ENCODE measurements around the gene LRRC37A3. TPM values are rescaled to one million over a fixed set of nuclear protein-coding genes. Genes with fewer than 3 reads are reported as not detected.

LRRC37A3 gene
- total RNA-seq, 4 donors from 2014 or later = 1.7 to 8.1 (median 3.9) TPM

- no peak for ATAC-seq
- Histone ChIP-seq H3K4me3 (no peak overlapping the region), H3K36me3 (no peaks in the 10 kb centered on the region), H3K27ac (no peak overlapping the region), H3K9me3 (no peaks in the 10 kb centered on the region), H3K27me3 (no peaks in the 10 kb centered on the region), H3K4me1 (no peaks in the 10 kb centered on the region)
- TF ChIP-seq CTCF (IDR thresholded peaks at IDR 0.05) = no peak
- TF ChIP-seq EP300 (IDR thresholded peaks at IDR 0.05) = no peak
- no peak for TF ChIP-seq POLR2AphosphoS5 (IDR thresholded peaks at IDR 0.05)
- TF ChIP-seq POLR2A (IDR thresholded peaks at IDR 0.05) = no peak
- 100% methylated on average over 1 of the region's 1 CpG; no CpG with 5 or more reads in 1 of the 2 donors for WGBS, 2 donors (ENCODE audit: low coverage in 1 of 2)
Observed at GRCh38 chr17:64951877-64952276, 32.6 kb upstream of the LRRC37A3 start.

- Histone ChIP-seq H3K27me3 (no peaks in the 10 kb centered on the region), H3K27ac (no peak overlapping the region), H3K4me1 (no peaks in the 10 kb centered on the region), H3K4me3 (no peak overlapping the region), H3K36me3 (no peaks in the 10 kb centered on the region), H3K9me3 (no peaks in the 10 kb centered on the region)
- ATAC-seq = no peak
- WGBS, 2 donors (ENCODE audit: low coverage in 1 of 2) = 95 to 100% methylated on average over 4 to 5 of the region's 5 CpGs
- TF ChIP-seq POLR2A (IDR thresholded peaks at IDR 0.05) (no peak), POLR2AphosphoS5 (IDR thresholded peaks at IDR 0.05) (no peak), EP300 (IDR thresholded peaks at IDR 0.05) (no peak), CTCF (IDR thresholded peaks at IDR 0.05) (no peak)
Observed at GRCh38 chr17:64950871-64951270, 31.6 kb upstream of the LRRC37A3 start.

GRCh38 chr17:64947152-64947551 lies 27.9 kb upstream of the LRRC37A3 start:
- no peak for ATAC-seq
- no peak for TF ChIP-seq CTCF (IDR thresholded peaks at IDR 0.05)
- no peak for TF ChIP-seq EP300 (IDR thresholded peaks at IDR 0.05)
- TF ChIP-seq POLR2AphosphoS5 (IDR thresholded peaks at IDR 0.05) = no peak
- TF ChIP-seq POLR2A (IDR thresholded peaks at IDR 0.05) = no peak
- no peak overlapping the region for H3K27ac ChIP-seq

GRCh38 chr17:64941761-64942160 lies 22.5 kb upstream of the LRRC37A3 start:
- ATAC-seq = no peak
- no peaks in the 10 kb centered on the region for H3K9me3 ChIP-seq
- TF ChIP-seq CTCF (IDR thresholded peaks at IDR 0.05) (no peak), POLR2AphosphoS5 (IDR thresholded peaks at IDR 0.05) (no peak), POLR2A (IDR thresholded peaks at IDR 0.05) (no peak), EP300 (IDR thresholded peaks at IDR 0.05) (no peak)
- H3K36me3 ChIP-seq = peaks cover 0 to 11% of the 10 kb centered on the region in 2 donors
- 86 to 91% methylated on average over 2 of the region's 2 CpGs for WGBS, 2 donors (ENCODE audit: low coverage in 1 of 2)
- no peak overlapping the region for H3K4me3 ChIP-seq
- no peaks in the 10 kb centered on the region for H3K4me1 ChIP-seq
- no peak overlapping the region for H3K27ac ChIP-seq
- H3K27me3 ChIP-seq = no peaks in the 10 kb centered on the region

More at GRCh38 chr17:64947152-64947551, 27.9 kb upstream of the LRRC37A3 start:
- Histone ChIP-seq H3K9me3 (no peaks in the 10 kb centered on the region), H3K36me3 (no peaks in the 10 kb centered on the region), H3K27me3 (no peaks in the 10 kb centered on the region), H3K4me3 (no peak overlapping the region), H3K4me1 (no peaks in the 10 kb centered on the region)

GRCh38 chr17:64941045-64941444 lies 21.8 kb upstream of the LRRC37A3 start:
- Histone ChIP-seq H3K4me1 (no peaks in the 10 kb centered on the region), H3K27me3 (no peaks in the 10 kb centered on the region), H3K4me3 (no peak overlapping the region), H3K36me3 (peaks cover 0 to 11% of the 10 kb centered on the region in 2 donors), H3K9me3 (no peaks in the 10 kb centered on the region), H3K27ac (no peak overlapping the region)
- no peak for ATAC-seq
- no peak for TF ChIP-seq POLR2A (IDR thresholded peaks at IDR 0.05)
- no peak for TF ChIP-seq POLR2AphosphoS5 (IDR thresholded peaks at IDR 0.05)
- no peak for TF ChIP-seq CTCF (IDR thresholded peaks at IDR 0.05)
- no peak for TF ChIP-seq EP300 (IDR thresholded peaks at IDR 0.05)
- 92 to 93% methylated on average over 3 of the region's 3 CpGs for WGBS, 2 donors (ENCODE audit: low coverage in 1 of 2)

Measured in gastroesophageal sphincter (tissue), 4 donors.